Coronary artery (tissue), 2 donors: Measurements from ENCODE around the gene KRT75.
A peak's percentile ranks its signal among the peaks of the same experiment; 100 is the strongest.
"Not testable (repeated sequence)": the region's sequence is repeated elsewhere in the genome, so short reads cannot be mapped to it uniquely, and the experiment has no call there.

Experiments
- DNase-seq: peaks from one replicate; pipeline ENCODE4 v3.0.0-alpha.2; 2017; ENCODE audit warnings: low spot score
- H3K27ac ChIP-seq, 2 donors: fragments of 200-600 bp; sonication (generic); one replicate each; pipeline ENCODE4 v1.5.1; 2016 to 2019
- H3K4me3 ChIP-seq: fragments of 200-600 bp; sonication (generic); 2 replicates; pipeline ENCODE4 v1.5.1; 2016; ENCODE audit warnings: mild to moderate bottlenecking, moderate library complexity
- CTCF ChIP-seq: fragments of 200-600 bp; sonication (generic); IDR thresholded peaks from one replicate; pipeline ENCODE4 v1.5.1; 2019; ENCODE audit warnings: antibody characterized with exemption

KRT75 gene

GRCh38 chr12:52417740-52418139 is 16.4 kb downstream of the KRT75 start:
- Histone ChIP-seq H3K27ac (peak overlapping the region in 1 of 2 donors; percentile 85), H3K4me3 (no peak overlapping the region)
- no peak for TF ChIP-seq CTCF
- DNase-seq = no peak

- no peak for TF ChIP-seq CTCF
- peak overlapping the region in 1 of 2 donors; percentile 85 for H3K27ac ChIP-seq
- DNase-seq = no peak
- H3K4me3 ChIP-seq = no peak overlapping the region
These were observed 17.4 kb downstream of the KRT75 start for GRCh38 chr12:52416795-52417194.

GRCh38 chr12:52415870-52416750 is 18.1 kb downstream of the KRT75 start:
- H3K27ac ChIP-seq = peak overlapping the region in 1 of 2 donors; percentile 85
- no peak overlapping the region for H3K4me3 ChIP-seq
- DNase-seq = no peak
- TF ChIP-seq CTCF = no peak

- TF ChIP-seq CTCF = no peak
- no peak for DNase-seq
- H3K4me3 ChIP-seq = no peak overlapping the region
- peak overlapping the region in 1 of 2 donors; percentile 73 for H3K27ac ChIP-seq
These were observed 19.2 kb downstream of the KRT75 start for GRCh38 chr12:52414936-52415335.

- Histone ChIP-seq H3K27ac (no peak overlapping the region), H3K4me3 (no peak overlapping the region)
- TF ChIP-seq CTCF = no peak
- no peak for DNase-seq
These were observed 20.3 kb downstream of the KRT75 start for GRCh38 chr12:52413782-52414345.

GRCh38 chr12:52413202-52413601 is 21.0 kb downstream of the KRT75 start:
- no peak for TF ChIP-seq CTCF
- no peak overlapping the region for H3K27ac ChIP-seq
- no peak overlapping the region for H3K4me3 ChIP-seq
- DNase-seq = no peak

- Histone ChIP-seq H3K27ac (no peak overlapping the region), H3K4me3 (no peak overlapping the region)
- DNase-seq = no peak
- TF ChIP-seq CTCF = no peak
These were observed 22.4 kb downstream of the KRT75 start for GRCh38 chr12:52411815-52412214.

GRCh38 chr12:52410589-52411248 is 23.5 kb downstream of the KRT75 start:
- H3K4me3 ChIP-seq, DNase-seq, H3K27ac ChIP-seq: not testable (repeated sequence)
